Gastrocnemius medialis (tissue), 4 donors: ENCODE measurements around the gene NEIL3. TPM values are rescaled to one million over a fixed set of nuclear protein-coding genes. Genes with fewer than 3 reads are reported as not detected.

Experiments used
- ATAC-seq, 2 donors: fragments of 150-250 bp; one replicate each; pipeline ENCODE4 v1.9.1; 2016
- DNase-seq, 2 donors: peaks; one replicate each; pipeline ENCODE4 v3.0.0-alpha.2; 2019
- H3K27ac ChIP-seq, 4 donors: fragments of 200-600 bp; sonication (generic); 1 replicate in 1 of 4; 2 replicates in 3 of 4; pipeline ENCODE4 v1.5.1; 2016 to 2018; ENCODE audit warnings: mild to moderate bottlenecking in 2 of 4, moderate library complexity in 1 of 4
- H3K27me3 ChIP-seq, 3 donors: fragments of 200-600 bp; sonication (generic) in 2 of 3; 1 replicate in 1 of 3; 2 replicates in 2 of 3; pipeline versions ENCODE4 v1.5.1 to v1.6.0; 2016 to 2019; ENCODE audit warnings: mild to moderate bottlenecking in 1 of 3, moderate library complexity in 1 of 3
- H3K36me3 ChIP-seq, 2 donors: fragments of 200-600 bp; sonication (generic) in 1 of 2; one replicate each; pipeline ENCODE4 v1.5.1; 2017 to 2018
- H3K4me1 ChIP-seq, 2 donors: fragments of 200-600 bp; sonication (generic) in 1 of 2; one replicate each; pipeline ENCODE4 v1.5.1; 2016 to 2017; ENCODE audit warnings: mild to moderate bottlenecking in 2 of 2
- H3K4me3 ChIP-seq, 4 donors: fragments of 200-600 bp; sonication (generic) in 3 of 4; 1 replicate in 1 of 4; 2 replicates in 3 of 4; pipeline ENCODE4 v1.5.1; 2016 to 2019; ENCODE audit warnings: mild to moderate bottlenecking in 2 of 4
- H3K9me3 ChIP-seq, 3 donors: fragments of 200-600 bp; sonication (generic) in 2 of 3; 1 replicate in 1 of 3; 2 replicates in 2 of 3; pipeline ENCODE4 v1.5.1; 2016 to 2019
- POLR2A ChIP-seq, 2 donors: fragments of 450-650 bp; IDR thresholded peaks; one replicate each; pipeline ENCODE4 v1.6.1; 2017; ENCODE audit warnings: antibody characterized with exemption in 2 of 2, mild to moderate bottlenecking in 2 of 2, moderate library complexity in 2 of 2
- in situ Hi-C, 4 donors: fragments of 200-750 bp; cut with MboI; loops; one replicate each; pipeline versions ENCODE4 v1.15.0 to v1.8.0; 2017; ENCODE audit warnings: low sequenced_read_pairs in 4 of 4
- intact Hi-C: fragments of 100-400 bp; cut with DNase I; formaldehyde crosslinking; loops from one replicate; pipeline ENCODE4 v1.15.1; 2023; ENCODE audit warnings: low total_unique reads
- total RNA-seq, 4 donors: library from RNA; depleted of rRNA; stranded (reverse); fragments of >200 nt; gene quantifications; one replicate each; pipeline versions ENCODE4 v1.1.0 to v1.2.3, GENCODE V29; 2016
- TF ChIP-seq, protein P1 (sequence below), 5 experiments: fragments of 450-650 bp in 3 of 5; fragments of 200-600 bp in 2 of 5; sonication (generic) in 2 of 5; IDR thresholded peaks in 4 of 5; conservative IDR thresholded peaks in 1 of 5; 1 replicate in 4 of 5; 2 replicates in 1 of 5; pipeline ENCODE4 v1.5.1; 2016 to 2019; ENCODE audit warnings: antibody characterized with exemption in 5 of 5, mild to moderate bottlenecking in 3 of 5, moderate library complexity in 3 of 5

Gene NEIL3
- total RNA-seq, 4 donors from 2014 or later, result not detected

DNA sequence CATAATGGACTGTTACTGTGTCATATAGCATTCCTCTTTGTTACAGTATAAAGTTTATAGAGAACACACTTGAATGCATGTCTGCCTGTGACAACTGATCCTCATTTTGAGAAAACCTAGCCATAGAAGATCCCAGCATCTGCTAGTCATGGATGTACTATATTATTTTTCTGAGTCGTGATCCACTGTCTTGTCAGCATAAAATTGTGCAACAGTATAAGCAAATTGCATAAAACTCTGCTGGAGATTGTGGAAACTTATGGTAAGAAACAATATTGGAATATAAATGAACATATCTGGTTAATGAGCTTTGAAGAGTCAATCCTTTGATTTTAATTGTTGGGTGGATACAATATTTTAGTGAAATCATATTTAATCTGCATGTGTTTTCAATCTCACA, 3.6 kb downstream of the NEIL3 start:
- no peak for TF ChIP-seq POLR2A (IDR thresholded peaks at IDR 0.05)
- TF ChIP-seq, protein P1, sequence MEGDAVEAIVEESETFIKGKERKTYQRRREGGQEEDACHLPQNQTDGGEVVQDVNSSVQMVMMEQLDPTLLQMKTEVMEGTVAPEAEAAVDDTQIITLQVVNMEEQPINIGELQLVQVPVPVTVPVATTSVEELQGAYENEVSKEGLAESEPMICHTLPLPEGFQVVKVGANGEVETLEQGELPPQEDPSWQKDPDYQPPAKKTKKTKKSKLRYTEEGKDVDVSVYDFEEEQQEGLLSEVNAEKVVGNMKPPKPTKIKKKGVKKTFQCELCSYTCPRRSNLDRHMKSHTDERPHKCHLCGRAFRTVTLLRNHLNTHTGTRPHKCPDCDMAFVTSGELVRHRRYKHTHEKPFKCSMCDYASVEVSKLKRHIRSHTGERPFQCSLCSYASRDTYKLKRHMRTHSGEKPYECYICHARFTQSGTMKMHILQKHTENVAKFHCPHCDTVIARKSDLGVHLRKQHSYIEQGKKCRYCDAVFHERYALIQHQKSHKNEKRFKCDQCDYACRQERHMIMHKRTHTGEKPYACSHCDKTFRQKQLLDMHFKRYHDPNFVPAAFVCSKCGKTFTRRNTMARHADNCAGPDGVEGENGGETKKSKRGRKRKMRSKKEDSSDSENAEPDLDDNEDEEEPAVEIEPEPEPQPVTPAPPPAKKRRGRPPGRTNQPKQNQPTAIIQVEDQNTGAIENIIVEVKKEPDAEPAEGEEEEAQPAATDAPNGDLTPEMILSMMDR (IDR thresholded peaks at IDR 0.05 in 4 of 5, conservative IDR thresholded peaks at IDR 0.05 in 1 of 5), result no peak
- DNase-seq, result no peak
- in situ Hi-C loops, result no loop called here
- Histone ChIP-seq H3K36me3 (no peaks in the 10 kb centered on the region), H3K4me3 (no peak overlapping the region), H3K9me3 (no peaks in the 10 kb centered on the region), H3K27me3 (no peaks in the 10 kb centered on the region), H3K27ac (no peak overlapping the region), H3K4me1 (peaks cover 3 to 8% of the 10 kb centered on the region in 2 donors)
- no peak for ATAC-seq
- intact Hi-C loops, result no loop called here

DNA sequence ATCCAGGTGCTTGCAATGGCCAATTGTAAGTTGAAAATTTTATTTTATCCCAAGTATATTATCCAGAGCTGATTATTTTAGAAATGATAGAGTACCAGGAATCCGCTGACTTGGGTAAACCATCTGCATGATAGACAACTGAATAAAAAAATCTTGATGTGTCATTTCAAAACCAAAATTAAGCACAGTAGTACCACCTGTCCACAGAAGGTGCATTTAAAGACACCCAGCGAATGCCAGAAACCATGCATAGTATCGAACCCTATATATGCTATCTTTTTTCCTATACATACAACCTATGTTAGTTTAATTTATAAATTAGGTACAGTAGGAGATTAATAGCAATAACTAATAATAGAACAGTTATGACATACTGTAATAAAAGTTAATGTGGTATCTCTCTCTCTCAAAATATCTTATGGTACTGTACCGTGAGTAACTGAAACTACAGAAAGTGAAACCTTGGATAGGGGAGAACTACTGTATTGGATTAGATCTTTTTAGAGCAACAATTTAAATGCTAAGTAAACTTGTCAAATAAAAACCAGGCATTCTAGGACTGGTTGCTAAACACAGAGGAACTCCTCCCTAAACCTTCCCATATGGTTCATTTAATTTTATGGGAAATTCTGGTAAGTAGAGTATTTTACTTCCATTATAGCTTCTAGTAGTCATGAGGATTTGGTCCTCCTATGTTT, 6.2 kb downstream of the NEIL3 start:
- Histone ChIP-seq H3K4me1 (no peaks in the 10 kb centered on the region), H3K27ac (no peak overlapping the region), H3K9me3 (no peaks in the 10 kb centered on the region), H3K4me3 (no peak overlapping the region), H3K36me3 (no peaks in the 10 kb centered on the region), H3K27me3 (no peaks in the 10 kb centered on the region)
- in situ Hi-C loops (no loop called here), intact Hi-C loops (no loop called here)
- DNase-seq (no peak), ATAC-seq (no peak)
- TF ChIP-seq POLR2A (IDR thresholded peaks at IDR 0.05), result no peak
- TF ChIP-seq, protein P1 (IDR thresholded peaks at IDR 0.05 in 4 of 5, conservative IDR thresholded peaks at IDR 0.05 in 1 of 5), result no peak

DNA sequence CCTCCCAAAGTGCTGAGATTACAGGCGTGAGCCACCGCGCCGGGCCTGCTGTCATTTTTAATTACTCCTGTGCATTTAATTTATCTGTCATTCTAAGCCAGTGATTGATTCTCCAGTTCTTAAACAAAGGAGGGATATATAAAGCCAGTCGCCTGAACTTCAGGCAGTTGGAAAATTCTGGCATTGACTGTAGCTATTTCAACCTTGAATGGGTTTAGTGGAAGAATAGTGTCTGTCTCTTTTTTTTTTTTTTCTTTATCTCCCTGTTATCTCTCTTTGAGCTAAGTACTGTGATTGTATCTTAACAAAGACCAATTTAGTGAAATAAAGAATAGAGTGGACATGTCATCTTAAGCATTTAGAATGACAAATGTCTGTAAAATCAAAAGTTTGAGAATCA, 11.0 kb downstream of the NEIL3 start:
- DNase-seq, result no peak
- H3K4me1 ChIP-seq, result no peaks in the 10 kb centered on the region
- intact Hi-C loops (no loop called here), in situ Hi-C loops (no loop called here)
- H3K9me3 ChIP-seq, result no peaks in the 10 kb centered on the region
- no peak overlapping the region for H3K4me3 ChIP-seq
- no peaks in the 10 kb centered on the region for H3K36me3 ChIP-seq
- H3K27me3 ChIP-seq, result no peaks in the 10 kb centered on the region
- no peak overlapping the region for H3K27ac ChIP-seq
- TF ChIP-seq, protein P1 (IDR thresholded peaks at IDR 0.05 in 4 of 5, conservative IDR thresholded peaks at IDR 0.05 in 1 of 5), result no peak
- no peak for TF ChIP-seq POLR2A (IDR thresholded peaks at IDR 0.05)
- no peak for ATAC-seq

DNA sequence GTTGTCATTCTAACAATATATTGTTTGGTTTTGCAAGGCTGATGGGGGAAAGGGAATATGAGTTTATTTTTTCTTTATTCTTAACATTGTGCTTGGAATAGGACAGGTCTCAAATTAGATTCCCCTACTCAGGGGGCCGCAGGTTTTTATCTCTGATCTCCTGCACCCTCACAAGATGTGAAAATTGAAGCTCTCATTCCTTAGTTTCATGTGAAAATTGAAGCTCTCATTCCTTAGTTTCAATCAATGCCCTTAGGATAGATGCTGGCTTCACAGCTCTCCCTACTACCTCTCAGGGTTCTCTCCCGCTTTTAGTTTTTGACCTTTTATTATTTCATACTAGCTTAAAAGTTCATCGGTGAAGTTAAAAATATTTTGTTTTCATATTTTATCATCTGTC, 12.0 kb downstream of the NEIL3 start:
- Histone ChIP-seq H3K27me3 (no peaks in the 10 kb centered on the region), H3K4me1 (no peaks in the 10 kb centered on the region), H3K9me3 (no peaks in the 10 kb centered on the region), H3K27ac (no peak overlapping the region), H3K4me3 (no peak overlapping the region), H3K36me3 (no peaks in the 10 kb centered on the region)
- DNase-seq (no peak), ATAC-seq (no peak)
- TF ChIP-seq, protein P1 (IDR thresholded peaks at IDR 0.05 in 4 of 5, conservative IDR thresholded peaks at IDR 0.05 in 1 of 5), result no peak
- no peak for TF ChIP-seq POLR2A (IDR thresholded peaks at IDR 0.05)
- intact Hi-C loops (no loop called here), in situ Hi-C loops (no loop called here)

DNA sequence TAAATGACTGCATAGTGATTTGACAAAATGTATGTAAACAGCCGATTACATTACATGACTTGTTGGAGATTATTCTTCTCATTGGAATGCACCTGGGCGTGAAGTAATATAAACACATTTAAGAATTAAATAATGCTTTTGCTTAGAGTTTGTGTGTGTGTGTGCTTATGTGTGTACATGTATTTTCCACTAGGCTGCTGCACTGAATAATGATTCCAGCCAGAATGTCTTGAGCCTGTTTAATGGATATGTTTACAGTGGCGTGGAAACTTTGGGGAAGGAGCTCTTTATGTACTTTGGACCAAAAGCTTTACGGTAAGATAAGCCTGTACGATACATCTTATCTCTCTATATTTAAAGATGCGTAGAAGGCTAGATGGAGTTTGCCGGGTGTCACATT, 12.6 kb downstream of the NEIL3 start:
- no peak overlapping the region for H3K4me3 ChIP-seq
- intact Hi-C loops (no loop called here), in situ Hi-C loops (no loop called here)
- TF ChIP-seq, protein P1 (IDR thresholded peaks at IDR 0.05 in 4 of 5, conservative IDR thresholded peaks at IDR 0.05 in 1 of 5), result no peak
- TF ChIP-seq POLR2A (IDR thresholded peaks at IDR 0.05), result no peak
- no peaks in the 10 kb centered on the region for H3K4me1 ChIP-seq
- DNase-seq, result no peak
- no peaks in the 10 kb centered on the region for H3K36me3 ChIP-seq
- no peaks in the 10 kb centered on the region for H3K27me3 ChIP-seq
- H3K27ac ChIP-seq, result no peak overlapping the region
- no peaks in the 10 kb centered on the region for H3K9me3 ChIP-seq
- no peak for ATAC-seq
